Effector CD4-positive, alpha-beta T cell (primary cell): ENCODE results near the gene AKNA.

Experiments used
- DNase-seq: peaks from one replicate; pipeline ENCODE4 v3.0.0-alpha.2; 2020

Gene AKNA

GRCh38 chr9:114395768-114396167 is 8.0 kb upstream of the AKNA start:
- no peak for DNase-seq

- no peak for DNase-seq
Observed at GRCh38 chr9:114395334-114395617, 7.5 kb upstream of the AKNA start.

- no peak for DNase-seq
Observed at GRCh38 chr9:114394523-114395333, 6.9 kb upstream of the AKNA start.

- DNase-seq, result no peak
Observed at GRCh38 chr9:114392749-114393112, 4.9 kb upstream of the AKNA start.

GRCh38 chr9:114390952-114391351 is 3.2 kb upstream of the AKNA start:
- DNase-seq, result no peak

- DNase-seq, result no peak
Observed at GRCh38 chr9:114389612-114390368, 2.0 kb upstream of the AKNA start.

- DNase-seq, result no peak
Observed at GRCh38 chr9:114388764-114389375, 1.1 kb upstream of the AKNA start.

- DNase-seq, result no peak
Observed at GRCh38 chr9:114388357-114388682, 538 bp upstream of the AKNA start.

- no peak for DNase-seq
Observed at GRCh38 chr9:114386886-114387679, 699 bp downstream of the AKNA start.

- no peak for DNase-seq
Observed at GRCh38 chr9:114386361-114386885, 1.4 kb downstream of the AKNA start.

- DNase-seq, result peak; percentile 89
Observed at GRCh38 chr9:114385397-114386181, 2.2 kb downstream of the AKNA start.

- DNase-seq, result no peak
Observed at GRCh38 chr9:114384836-114385396, 2.9 kb downstream of the AKNA start.

GRCh38 chr9:114384341-114384740 is 3.4 kb downstream of the AKNA start:
- no peak for DNase-seq

GRCh38 chr9:114383521-114384231 is 4.1 kb downstream of the AKNA start:
- no peak for DNase-seq

- DNase-seq, result peak; percentile 77
Observed at GRCh38 chr9:114382699-114383520, 4.9 kb downstream of the AKNA start.

- DNase-seq, result no peak
Observed at GRCh38 chr9:114378883-114379282, 8.9 kb downstream of the AKNA start.

- no peak for DNase-seq
Observed at GRCh38 chr9:114378016-114378415, 9.8 kb downstream of the AKNA start.

- DNase-seq, result no peak
Observed at GRCh38 chr9:114376586-114377445, 11.0 kb downstream of the AKNA start.
